HepG2 (cell line): Measurements from ENCODE around the gene HDAC10. TPM values are rescaled to one million over a fixed set of nuclear protein-coding genes. Genes with fewer than 3 reads are reported as not detected.

Source experiments
- ATAC-seq: fragments of 200-7000 bp; cut with Tn5 transposase; 3 replicates; pipeline ENCODE4 v1.9.1; 2020; ENCODE audit warnings: mild to moderate bottlenecking, moderate library complexity
- BruUV-seq: library from RNA; stranded (reverse); fragments of 400-500 nt; replicated peaks from 2 replicates; lab custom pipeline; 2021; lab: Mats Ljungman, UMichigan
- CTCF ChIA-PET: fragments of 300-600 bp; formaldehyde crosslinking; extraction: SDS; loops from one replicate; lab custom pipeline; 2021; ENCODE audit warnings: low total read pairs, inconsistent platforms, low intra/inter-chr PET ratio; lab: Yijun Ruan, JAX
- POLR2A ChIA-PET: fragments of 350-600 bp; sonication (Branson Sonifier 250); formaldehyde crosslinking; loops from one replicate; lab custom pipeline; 2020; ENCODE audit warnings: antibody characterized with exemption, inconsistent platforms; lab: Yijun Ruan, JAX
- DNase-seq: peaks from one replicate; pipeline ENCODE4 v3.0.0-alpha.2; 2015; ENCODE audit warnings: low spot score
- FAIRE-seq: peaks from 3 replicates; lab custom pipeline; 2011; peaks lifted over from hg19 to GRCh38; lab: Jason Lieb, UNC
- H2AFZ ChIP-seq: one replicate; pipeline ENCODE4 v1.6.1; 2011; ENCODE audit warnings: low read length, inconsistent platforms
- H3K27ac ChIP-seq: fragments of 300-600 bp; 3 replicates; pipeline ENCODE4 v1.8.0; 2011; ENCODE audit warnings: mixed run types, mild to moderate bottlenecking, mixed read lengths, low read length, inconsistent platforms; ENCODE audit not compliant: insufficient read depth; ENCODE audit errors: extremely low read length
- H3K27me3 ChIP-seq, 2 experiments: fragments of 200-600 bp in 1 of 2; 2 replicates in 1 of 2; 3 replicates in 1 of 2; pipeline versions ENCODE4 v1.6.0 to v1.8.0; 2011; ENCODE audit warnings: low read length in 2 of 2, mild to moderate bottlenecking in 2 of 2, moderate library complexity in 2 of 2, inconsistent platforms in 1 of 2; ENCODE audit not compliant: insufficient read depth in 2 of 2, control insufficient read depth in 1 of 2
- H3K36me3 ChIP-seq, 2 experiments: fragments of 200-600 bp in 1 of 2; replicated peaks in 1 of 2; 2 replicates in 1 of 2; 3 replicates in 1 of 2; pipeline versions ENCODE4 v1.5.1 to v1.8.0; 2011; ENCODE audit warnings: low read length in 2 of 2, inconsistent platforms in 1 of 2; ENCODE audit not compliant: insufficient read depth in 2 of 2, control insufficient read depth in 1 of 2
- H3K4me1 ChIP-seq: 2 replicates; pipeline ENCODE4 v1.5.1; 2012; ENCODE audit warnings: low read length, inconsistent platforms; ENCODE audit not compliant: insufficient read depth
- H3K4me2 ChIP-seq: 2 replicates; pipeline ENCODE4 v1.6.0; 2011; ENCODE audit warnings: low read depth, low read length, inconsistent platforms
- H3K4me3 ChIP-seq, 3 experiments: fragments of 200-600 bp in 1 of 3; sonication (generic), shearing (Covaris generic) in 1 of 3; replicated peaks in 1 of 3; 2 replicates each; pipeline ENCODE4 v1.5.1; 2011 to 2016; ENCODE audit warnings: low read length in 3 of 3, inconsistent platforms in 2 of 3, low read depth in 2 of 3, mild to moderate bottlenecking in 2 of 3, control low read depth in 1 of 3, mixed read lengths in 1 of 3; ENCODE audit not compliant: insufficient read depth in 1 of 3
- H3K79me2 ChIP-seq: one replicate; pipeline ENCODE4 v1.6.1; 2011; ENCODE audit warnings: low read length, inconsistent platforms; ENCODE audit not compliant: insufficient read depth
- H3K9ac ChIP-seq: 2 replicates; pipeline ENCODE4 v1.6.0; 2011; ENCODE audit warnings: mild to moderate bottlenecking, low read depth, low read length, inconsistent platforms; ENCODE audit not compliant: insufficient read depth
- H3K9me3 ChIP-seq: 2 replicates; pipeline ENCODE4 v1.5.1; 2012; ENCODE audit warnings: mild to moderate bottlenecking, low read length
- H4K20me1 ChIP-seq: 2 replicates; pipeline ENCODE4 v1.6.0; 2011; ENCODE audit warnings: inconsistent platforms, mild to moderate bottlenecking, low read length, moderate library complexity; ENCODE audit not compliant: insufficient read depth
- BORCS8-MEF2B ChIP-seq: sonication (generic); formaldehyde crosslinking; IDR thresholded peaks from 2 replicates; pipeline ENCODE4 v1.8.0; 2022; ENCODE audit warnings: mild to moderate bottlenecking, missing genetic modification reagents
- CAMTA2 ChIP-seq: sonication (generic); formaldehyde crosslinking; IDR thresholded peaks from 2 replicates; pipeline ENCODE4 v1.4.0; 2020; ENCODE audit warnings: mild to moderate bottlenecking, missing genetic modification reagents, borderline replicate concordance
- CCDC6 ChIP-seq: sonication (generic); formaldehyde crosslinking; IDR thresholded peaks from 2 replicates; pipeline ENCODE4 v1.8.1; 2022; ENCODE audit warnings: mild to moderate bottlenecking, missing genetic modification reagents, moderate library complexity
- GTF3A ChIP-seq: sonication (generic); formaldehyde crosslinking; conservative IDR thresholded peaks from 2 replicates; pipeline ENCODE4 v1.4.0; 2020; ENCODE audit warnings: mild to moderate bottlenecking, missing genetic modification reagents
- HMGA1 ChIP-seq: sonication (generic); formaldehyde crosslinking; conservative IDR thresholded peaks from 2 replicates; pipeline ENCODE4 v1.4.0; 2020; ENCODE audit warnings: missing genetic modification reagents
- IKZF4 ChIP-seq: sonication (generic); formaldehyde crosslinking; IDR thresholded peaks from 2 replicates; pipeline ENCODE4 v1.5.1; 2020; ENCODE audit warnings: borderline replicate concordance, mild to moderate bottlenecking, low read depth, missing genetic modification reagents; ENCODE audit errors: not compliant biosample characterization
- MAX ChIP-seq: IDR thresholded peaks from 2 replicates; pipeline ENCODE4 v1.6.1; 2012; ENCODE audit warnings: inconsistent platforms
- NAIF1 ChIP-seq: sonication (generic); formaldehyde crosslinking; IDR thresholded peaks from 2 replicates; pipeline ENCODE4 v1.5.0; 2020; ENCODE audit warnings: mild to moderate bottlenecking, missing genetic modification reagents, borderline replicate concordance
- NCOA1 ChIP-seq: sonication (generic); formaldehyde crosslinking; IDR thresholded peaks from 2 replicates; pipeline ENCODE4 v1.9.0; 2021; ENCODE audit warnings: missing genetic modification reagents
- POLR2A ChIP-seq, 2 experiments: IDR thresholded peaks; 2 replicates each; pipeline ENCODE4 v1.6.1; 2011; ENCODE audit warnings: low read depth in 2 of 2, low read length in 2 of 2, mild to moderate bottlenecking in 1 of 2, moderate library complexity in 1 of 2; ENCODE audit not compliant: insufficient read depth in 1 of 2
- PRMT3 ChIP-seq: sonication (generic); formaldehyde crosslinking; IDR thresholded peaks from 2 replicates; pipeline ENCODE4 v1.8.1; 2022; ENCODE audit warnings: low read depth, mild to moderate bottlenecking, moderate library complexity, missing genetic modification reagents, borderline replicate concordance
- RNF219 ChIP-seq: sonication (generic); formaldehyde crosslinking; IDR thresholded peaks from 2 replicates; pipeline ENCODE4 v1.5.0; 2020; ENCODE audit warnings: mild to moderate bottlenecking, missing genetic modification reagents
- ZBTB34 ChIP-seq: sonication (generic); formaldehyde crosslinking; IDR thresholded peaks from 2 replicates; pipeline ENCODE4 v1.8.0; 2022; ENCODE audit warnings: mild to moderate bottlenecking, missing genetic modification reagents
- ZFP91 ChIP-seq: sonication (generic); formaldehyde crosslinking; IDR thresholded peaks from 2 replicates; pipeline ENCODE4 v1.9.0; 2022; ENCODE audit warnings: missing genetic modification reagents, mild to moderate bottlenecking, borderline replicate concordance
- ZMYM4 ChIP-seq: sonication (generic); formaldehyde crosslinking; IDR thresholded peaks from 2 replicates; pipeline ENCODE4 v1.8.1; 2023; ENCODE audit warnings: mild to moderate bottlenecking, missing genetic modification reagents
- ZNF296 ChIP-seq: sonication (generic); formaldehyde crosslinking; conservative IDR thresholded peaks from 2 replicates; pipeline ENCODE4 v1.5.0; 2020; ENCODE audit warnings: mild to moderate bottlenecking, missing genetic modification reagents
- ZNF678 ChIP-seq: sonication (generic); formaldehyde crosslinking; IDR thresholded peaks from 2 replicates; pipeline ENCODE4 v1.4.0; 2020; ENCODE audit warnings: mild to moderate bottlenecking, missing genetic modification reagents
- WGBS: methylation state at CpG from one replicate; pipeline ENCODE4 v1.1.6; 2017; ENCODE audit warnings: low lambda C conversion rate; 5-methylcytosine and 5-hydroxymethylcytosine counted together
- in situ Hi-C: cut with HindIII; loops from 2 replicates; pipeline ENCODE4 v1.10.0; 2017; ENCODE audit warnings: low pct_unique_long_range_greater_than_20kb; ENCODE audit not compliant: extremely low pct_ligation_motif_present
- intact Hi-C: fragments of 100-400 bp; cut with micrococcal nuclease; formaldehyde crosslinking; loops from one replicate; pipeline ENCODE4 v1.10.0; 2022; ENCODE audit not compliant: unreplicated experiment
- polyA plus RNA-seq, 8 experiments: library from polyadenylated mRNA; depleted of rRNA in 3 of 8; stranded (reverse) in 7 of 8; unstranded in 1 of 8; fragments of >200 nt; fragmentation: Illumina TruSeq in 4 of 8; extraction: Trizol in 4 of 8; gene quantifications; 2 replicates each; pipeline versions ENCODE4 v1.2.1 to v1.2.3, GENCODE V29; 2011 to 2016; ENCODE audit warnings: low read depth in 4 of 8, missing spikeins in 1 of 8, mixed read lengths in 1 of 8; ENCODE audit not compliant: insufficient read depth in 1 of 8
- total RNA-seq, 5 experiments: library from RNA; depleted of rRNA; stranded (reverse); fragments of >200 nt; fragmentation: Illumina TruSeq; extraction: Trizol; gene quantifications; 2 replicates each; pipeline ENCODE4 v1.2.3, GENCODE V29; 2016; ENCODE audit warnings: low read depth in 1 of 5

HDAC10 gene
- total and polyA plus RNA-seq, 2 of the 13 experiments (the other 11 are each of a cell fraction or from before 2014, with no cell fraction given): 13.9 to 14.9 TPM

GRCh38 chr22:50227579-50228215 is 23.4 kb downstream of the HDAC10 start:
- intact Hi-C loops: no loop called here
- Histone ChIP-seq H3K9ac (no peak overlapping the region), H3K4me1 (peaks cover 11% of the 10 kb centered on the region), H2AFZ (no peak overlapping the region), H3K36me3 (peaks cover 14 to 25% of the 10 kb centered on the region in 2 experiments; a peak in 4 of 5 replicates), H4K20me1 (no peaks in the 10 kb centered on the region), H3K4me2 (no peak overlapping the region), H3K9me3 (no peaks in the 10 kb centered on the region), H3K27ac (no peak overlapping the region), H3K4me3 (no peak overlapping the region), H3K27me3 (no peaks in the 10 kb centered on the region), H3K79me2 (no peaks in the 10 kb centered on the region)
- no peak for TF ChIP-seq ZFP91 (CRISPR knock-in tag)
- no peak for TF ChIP-seq BORCS8-MEF2B (CRISPR knock-in tag)
- TF ChIP-seq ZBTB34: no peak
- no peak for TF ChIP-seq CCDC6
- no peak for TF ChIP-seq NCOA1
- TF ChIP-seq POLR2A (IDR thresholded peaks at IDR 0.05; ENCODE audit: insufficient read depth in 1 of 2, low read depth in 2 of 2, low read length in 2 of 2): no peak
- no peak for TF ChIP-seq PRMT3 (CRISPR knock-in tag)
- TF ChIP-seq ZMYM4 (CRISPR knock-in tag): no peak
- no peak for TF ChIP-seq GTF3A (CRISPR knock-in tag)
- TF ChIP-seq NAIF1: no peak
- no peak for TF ChIP-seq ZNF296
- no peak for TF ChIP-seq ZNF678 (CRISPR knock-in tag)
- no peak for TF ChIP-seq MAX
- TF ChIP-seq IKZF4: no peak
- no peak for TF ChIP-seq HMGA1 (CRISPR knock-in tag)
- no peak for TF ChIP-seq RNF219 (CRISPR knock-in tag)
- TF ChIP-seq CAMTA2 (CRISPR knock-in tag): no peak
- in situ Hi-C loops: no loop called here
- FAIRE-seq: no peak
- BruUV-seq: no TSS peak
- ChIA-PET CTCF (no interaction called here), POLR2A (interaction anchor here (1.2 kb wide), 1 partner anchor 10 kb away, joined by 3 read pairs; no protein-coding TSS in a partner anchor)
- ATAC-seq: no peak
- 96% methylated on average over 18 of the region's 25 CpGs for WGBS
- no peak for DNase-seq
